Upper lobe of right lung (tissue), 1 donor: ENCODE results near the gene MICB. TPM values are rescaled to one million over a fixed set of nuclear protein-coding genes. Genes with fewer than 3 reads are reported as not detected.

ENCODE experiments used
- ATAC-seq: fragments of 200-7000 bp; cut with Tn5 transposase; one replicate; pipeline ENCODE4 v1.9.1; 2020; ENCODE audit warnings: mild to moderate bottlenecking, moderate library complexity
- DNase-seq: peaks from one replicate; pipeline ENCODE4 v3.0.0-alpha.2; 2020
- H3K27ac ChIP-seq: fragments of 200-600 bp; one replicate; pipeline ENCODE4 v1.8.0; 2022
- H3K27me3 ChIP-seq: fragments of 200-600 bp; one replicate; pipeline ENCODE4 v1.8.0; 2022; ENCODE audit warnings: mild to moderate bottlenecking
- H3K36me3 ChIP-seq: fragments of 200-600 bp; one replicate; pipeline ENCODE4 v1.8.0; 2022
- H3K4me1 ChIP-seq: fragments of 200-600 bp; one replicate; pipeline ENCODE4 v1.8.0; 2022
- H3K4me3 ChIP-seq: fragments of 200-600 bp; one replicate; pipeline ENCODE4 v1.8.0; 2022; ENCODE audit warnings: mild to moderate bottlenecking
- H3K9me3 ChIP-seq: fragments of 200-600 bp; one replicate; pipeline ENCODE4 v1.8.0; 2022
- CTCF ChIP-seq: fragments of 200-600 bp; IDR thresholded peaks from one replicate; pipeline ENCODE4 v1.8.0; 2022; ENCODE audit warnings: antibody characterized with exemption
- intact Hi-C: fragments of 100-400 bp; cut with DNase I; formaldehyde crosslinking; loops from one replicate; pipeline ENCODE4 v1.11.0; 2022
- total RNA-seq: library from RNA; stranded (reverse); fragmentation: NEBNext Ultra II Directional; extraction: Animal tissue kit (Norgen Biotek cat#: 25700); gene quantifications from one replicate; pipeline ENCODE4 v1.2.1, GENCODE V29; 2021
- donor health status: DM: no; HTN: yes; CAD: no; lungs with severe emphysema.

MICB gene
- total RNA-seq, 1 donor from 2014 or later = 8.2 TPM

GRCh38 chr6:31544676-31545075, 46.7 kb downstream of the MICB start:
- Histone ChIP-seq H3K9me3 (no peaks in the 10 kb centered on the region), H3K4me3 (no peak overlapping the region), H3K27me3 (no peaks in the 10 kb centered on the region), H3K27ac (no peak overlapping the region), H3K4me1 (peaks cover 28% of the 10 kb centered on the region), H3K36me3 (peaks cover 20% of the 10 kb centered on the region)
- no peak for DNase-seq
- ATAC-seq = no peak
- TF ChIP-seq CTCF = no peak
- intact Hi-C loops = loop anchor here (5.0 kb wide), 1 partner anchor 53 kb away; no protein-coding TSS in a partner anchor

GRCh38 chr6:31545291-31545690, 47.3 kb downstream of the MICB start:
- no peak for DNase-seq
- intact Hi-C loops = loop anchor here (5.0 kb wide), 1 partner anchor 52 kb away; no protein-coding TSS in a partner anchor
- H3K27me3 ChIP-seq = no peaks in the 10 kb centered on the region
- H3K9me3 ChIP-seq = no peaks in the 10 kb centered on the region
- no peak for ATAC-seq
- no peak overlapping the region for H3K27ac ChIP-seq
- no peak for TF ChIP-seq CTCF
- H3K36me3 ChIP-seq = peaks cover 19% of the 10 kb centered on the region
- H3K4me3 ChIP-seq = no peak overlapping the region
- peaks cover 22% of the 10 kb centered on the region for H3K4me1 ChIP-seq

GRCh38 chr6:31546339-31546957, 48.5 kb downstream of the MICB start, which contains the start of gene ATP6V1G2:
Gene ATP6V1G2 (minus strand): TSS chr6:31546608. CDS start chr6:31546559, 49 bp downstream.
- ATAC-seq = peak; percentile 83
- intact Hi-C loops = loop anchor here (5.0 kb wide), 1 partner anchor 51 kb away; no protein-coding TSS in a partner anchor
- Histone ChIP-seq H3K27ac (peak within 1 kb of the TSS; percentile 89), H3K36me3 (peaks cover 25% of the 10 kb centered on the region), H3K9me3 (no peaks in the 10 kb centered on the region), H3K4me1 (peaks cover 18% of the 10 kb centered on the region), H3K27me3 (no peaks in the 10 kb centered on the region), H3K4me3 (peak within 1 kb of the TSS; percentile 60)
- peak; percentile 92 for DNase-seq
- peak; percentile 91 for TF ChIP-seq CTCF

- intact Hi-C loops = loop anchor here (5.0 kb wide), 1 partner anchor 50 kb away; no protein-coding TSS in a partner anchor
- peaks cover 18% of the 10 kb centered on the region for H3K4me1 ChIP-seq
- peak within 1 kb of the TSS; percentile 60 for H3K4me3 ChIP-seq
- ATAC-seq = peak; percentile 96
- no peaks in the 10 kb centered on the region for H3K27me3 ChIP-seq
- no peak for TF ChIP-seq CTCF
- peaks cover 25% of the 10 kb centered on the region for H3K36me3 ChIP-seq
- peak; percentile 95 for DNase-seq
- H3K9me3 ChIP-seq = no peaks in the 10 kb centered on the region
- peak within 1 kb of the TSS; percentile 89 for H3K27ac ChIP-seq
These were observed 49.2 kb downstream of the MICB start, which contains the start of gene NFKBIL1 for GRCh38 chr6:31546958-31547726. Gene NFKBIL1 (plus strand): TSS chr6:31547608. CDS start chr6:31547695, 87 bp downstream.

GRCh38 chr6:31547727-31548543, 50.0 kb downstream of the MICB start:
- Histone ChIP-seq H3K36me3 (peaks cover 25% of the 10 kb centered on the region), H3K4me3 (peak overlapping the region; percentile 60), H3K27me3 (no peaks in the 10 kb centered on the region), H3K9me3 (no peaks in the 10 kb centered on the region), H3K27ac (peak overlapping the region; percentile 89), H3K4me1 (peaks cover 14% of the 10 kb centered on the region)
- DNase-seq (peak; percentile 72), ATAC-seq (peak; percentile 2)
- intact Hi-C loops = loop anchor here (5.0 kb wide), 1 partner anchor 49 kb away; no protein-coding TSS in a partner anchor
- TF ChIP-seq CTCF = no peak
